Measurements from ENCODE around the gene CIB4.

Gene CIB4

DNA sequence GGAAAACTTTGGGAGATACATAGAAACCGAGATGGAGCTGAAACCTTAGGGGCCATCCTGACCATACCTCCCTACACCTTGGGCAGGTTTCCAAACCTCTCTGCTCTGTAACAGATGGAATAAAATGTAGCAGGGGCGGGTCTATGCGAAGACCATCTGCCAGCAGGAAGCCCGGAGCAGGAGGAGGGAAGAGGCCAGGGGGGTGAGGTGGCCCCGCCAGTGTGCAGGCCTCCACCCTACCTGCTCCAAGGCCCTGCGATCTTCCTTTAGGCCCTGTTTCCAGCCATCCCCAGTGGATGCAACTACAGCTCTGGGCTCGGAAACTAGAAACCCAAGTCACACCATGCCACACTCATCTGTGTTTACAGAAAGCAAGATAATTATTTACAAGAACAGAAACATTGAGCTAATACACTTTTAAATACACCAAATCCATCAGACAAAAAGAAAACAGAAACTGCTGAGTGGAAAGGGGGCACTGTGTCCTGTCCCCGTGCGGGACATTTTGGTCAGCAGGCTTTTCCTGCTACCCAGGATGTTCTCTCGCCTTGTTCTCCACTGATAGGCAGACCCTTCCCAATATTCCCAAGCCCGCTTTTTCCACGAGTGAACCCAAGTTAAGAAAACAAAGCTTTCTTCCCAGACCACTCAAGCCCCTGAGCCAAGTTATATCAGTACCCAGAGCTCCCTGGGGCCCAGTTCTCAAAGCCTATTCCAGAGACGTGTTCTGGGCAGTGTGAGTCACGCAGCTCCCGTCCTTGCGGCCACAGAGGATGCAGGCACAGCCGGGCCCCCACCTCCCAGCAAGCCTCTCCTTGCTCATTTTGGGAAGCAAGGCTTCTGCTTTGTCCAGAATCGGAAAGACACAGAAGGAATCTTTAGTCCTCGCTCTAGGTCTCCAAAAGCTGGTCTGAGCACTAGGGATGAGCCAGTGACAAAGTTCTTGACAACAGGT, 17.3 kb downstream of the CIB4 start:
- DNase-seq (ENCODE audit: low spot score) (peak; percentile 68), FAIRE-seq (peak; percentile 50)

DNA sequence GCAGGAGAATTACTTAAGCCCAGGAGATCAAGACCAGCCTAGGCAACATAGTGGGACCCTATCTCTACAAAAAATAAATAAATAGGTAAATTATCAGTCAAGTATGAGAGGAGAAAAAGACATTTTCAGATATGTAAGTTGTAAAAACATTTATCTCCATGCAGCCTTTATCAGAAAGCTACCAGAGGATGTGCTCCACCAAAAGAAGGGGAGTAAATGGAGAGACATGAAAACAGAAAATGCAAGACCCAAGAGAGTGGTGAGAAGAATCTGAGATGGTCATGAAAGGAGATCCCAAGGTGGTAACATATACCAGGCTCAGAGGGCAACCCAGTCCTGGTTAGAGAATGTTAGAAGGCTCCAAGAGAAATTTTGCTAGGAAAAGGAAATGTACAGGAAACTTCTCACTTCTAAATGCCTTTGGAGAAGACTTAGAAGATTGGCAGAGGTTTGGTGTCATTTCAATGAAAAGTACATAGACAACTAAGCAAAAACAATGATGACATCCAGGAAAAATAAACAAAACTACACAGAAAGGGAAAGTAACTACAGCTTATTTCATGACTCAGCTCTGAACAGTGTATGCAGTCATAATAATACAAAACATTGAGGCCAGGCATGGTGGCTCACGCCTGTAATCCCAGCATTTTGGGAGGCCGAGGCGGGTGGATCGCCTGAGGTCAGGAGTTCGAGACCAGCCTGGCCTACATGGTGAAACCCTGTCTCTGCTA, 19.5 kb downstream of the CIB4 start:
- DNase-seq (ENCODE audit: low spot score): no peak

DNA sequence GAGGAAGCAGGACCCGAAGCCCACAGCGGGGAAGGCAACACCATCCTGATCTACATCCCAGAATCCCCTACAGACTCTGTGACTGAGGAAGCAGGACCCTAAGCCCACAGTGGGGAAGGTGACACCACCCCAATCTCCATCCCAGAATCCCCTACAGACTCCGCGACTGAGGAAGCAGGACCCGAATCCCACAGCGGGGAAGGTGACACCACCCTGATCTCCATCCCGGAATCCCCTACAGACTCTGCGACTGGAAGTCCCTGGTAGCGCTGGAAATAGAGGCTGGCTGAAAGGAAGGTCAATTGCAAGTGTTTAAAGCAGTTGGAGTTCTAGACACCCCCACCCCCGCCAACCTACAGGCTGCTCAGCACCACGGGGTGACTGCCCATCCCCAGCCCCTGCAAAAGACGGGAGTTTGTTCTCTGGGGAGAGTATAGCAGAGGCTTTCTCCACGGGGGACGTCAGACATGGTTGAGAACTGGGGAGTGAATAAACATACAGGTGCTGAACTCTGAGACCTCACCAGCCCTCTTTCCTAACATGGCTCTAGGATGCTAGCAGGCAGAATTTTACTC, 21.0 kb downstream of the CIB4 start:
- DNase-seq (ENCODE audit: low spot score) (no peak), FAIRE-seq (no peak)

More for the DNA sequence above, 19.5 kb downstream of the CIB4 start:
- FAIRE-seq: no peak

DNA sequence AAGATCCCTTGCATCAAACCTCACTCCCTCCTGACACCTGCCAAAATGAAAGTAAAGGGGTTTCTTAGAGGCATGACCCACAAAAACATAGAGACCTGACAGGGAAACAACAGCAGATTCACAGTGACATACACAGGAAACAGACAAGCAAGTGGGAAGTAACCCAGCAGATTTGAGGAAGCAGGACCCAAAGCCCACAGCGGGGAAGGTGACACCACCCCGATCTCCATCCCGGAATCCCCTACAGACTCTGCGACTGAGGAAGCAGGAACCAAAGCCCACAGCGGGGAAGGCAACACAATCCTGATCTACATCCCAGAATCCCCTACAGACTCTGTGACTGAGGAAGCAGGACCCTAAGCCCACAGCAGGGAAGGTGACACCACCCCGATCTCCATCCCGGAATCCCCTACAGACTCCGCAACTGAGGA, 21.6 kb downstream of the CIB4 start:
- FAIRE-seq: no peak
- no peak for DNase-seq (ENCODE audit: low spot score)

DNA sequence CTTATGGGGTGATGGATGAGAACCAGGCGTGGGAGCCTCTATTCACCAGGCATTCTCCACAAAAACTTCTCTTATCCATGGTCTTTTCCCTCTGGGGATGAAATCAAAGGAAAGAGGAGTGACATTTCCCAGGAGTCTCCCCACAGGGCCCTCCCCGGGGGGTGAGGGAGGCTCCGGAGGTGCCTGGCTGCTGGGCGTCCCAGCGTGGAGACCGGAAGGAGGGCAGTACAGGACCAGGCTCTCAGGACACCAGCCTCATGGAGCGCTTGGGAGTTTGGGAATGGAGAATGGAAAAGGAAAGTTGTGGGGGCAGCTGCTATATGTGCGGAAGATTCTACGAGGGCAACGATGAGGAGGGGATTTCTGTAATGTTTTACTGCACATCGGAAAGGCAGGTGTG, 22.1 kb downstream of the CIB4 start:
- FAIRE-seq: no peak
- DNase-seq (ENCODE audit: low spot score): no peak

DNA sequence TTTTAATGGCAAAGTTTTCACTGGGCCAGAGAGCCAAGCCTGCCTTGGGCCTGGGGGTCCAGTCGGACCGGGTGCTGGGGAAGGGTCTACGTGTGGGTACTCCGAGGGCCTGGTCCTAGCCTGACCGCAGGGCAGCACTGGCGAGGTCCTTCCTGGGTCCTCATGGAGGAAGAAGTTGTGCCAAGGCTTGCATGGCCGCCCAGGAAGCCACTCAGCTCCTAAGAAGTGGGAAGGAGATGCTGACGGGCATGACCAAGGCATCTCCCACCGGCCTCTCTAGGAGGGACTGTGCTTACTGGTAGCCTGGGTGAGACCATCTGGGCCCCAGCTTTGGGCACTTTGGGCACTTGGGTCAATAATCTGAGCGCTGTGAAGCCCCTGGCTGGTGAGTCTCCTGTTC, 22.6 kb downstream of the CIB4 start:
- FAIRE-seq (no peak), DNase-seq (ENCODE audit: low spot score) (no peak)

DNA sequence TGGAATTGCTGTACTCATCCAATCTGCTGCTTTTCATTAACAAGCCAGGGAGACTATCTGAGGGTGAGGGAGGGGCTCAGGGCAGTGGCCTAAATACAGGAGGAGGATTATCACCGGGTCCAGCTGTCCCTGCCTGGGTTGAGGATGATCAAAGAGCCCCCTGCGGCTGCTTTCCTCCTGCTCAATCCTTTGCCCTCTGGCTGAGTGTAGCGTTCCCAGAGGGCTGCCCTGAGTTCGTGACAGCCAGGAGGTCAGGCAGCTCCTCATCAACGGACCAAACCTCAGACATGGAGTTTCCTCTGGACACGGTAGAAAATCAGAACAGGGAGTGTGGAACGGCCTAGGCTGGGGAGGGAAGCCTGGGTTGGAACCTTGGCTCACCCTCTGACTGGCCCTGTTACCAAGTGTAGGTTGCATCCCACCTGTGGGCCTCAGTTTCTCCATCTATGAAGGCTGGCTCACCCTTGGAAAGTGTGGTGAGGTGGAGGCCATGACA, 23.5 kb downstream of the CIB4 start:
- no peak for DNase-seq (ENCODE audit: low spot score)

DNA sequence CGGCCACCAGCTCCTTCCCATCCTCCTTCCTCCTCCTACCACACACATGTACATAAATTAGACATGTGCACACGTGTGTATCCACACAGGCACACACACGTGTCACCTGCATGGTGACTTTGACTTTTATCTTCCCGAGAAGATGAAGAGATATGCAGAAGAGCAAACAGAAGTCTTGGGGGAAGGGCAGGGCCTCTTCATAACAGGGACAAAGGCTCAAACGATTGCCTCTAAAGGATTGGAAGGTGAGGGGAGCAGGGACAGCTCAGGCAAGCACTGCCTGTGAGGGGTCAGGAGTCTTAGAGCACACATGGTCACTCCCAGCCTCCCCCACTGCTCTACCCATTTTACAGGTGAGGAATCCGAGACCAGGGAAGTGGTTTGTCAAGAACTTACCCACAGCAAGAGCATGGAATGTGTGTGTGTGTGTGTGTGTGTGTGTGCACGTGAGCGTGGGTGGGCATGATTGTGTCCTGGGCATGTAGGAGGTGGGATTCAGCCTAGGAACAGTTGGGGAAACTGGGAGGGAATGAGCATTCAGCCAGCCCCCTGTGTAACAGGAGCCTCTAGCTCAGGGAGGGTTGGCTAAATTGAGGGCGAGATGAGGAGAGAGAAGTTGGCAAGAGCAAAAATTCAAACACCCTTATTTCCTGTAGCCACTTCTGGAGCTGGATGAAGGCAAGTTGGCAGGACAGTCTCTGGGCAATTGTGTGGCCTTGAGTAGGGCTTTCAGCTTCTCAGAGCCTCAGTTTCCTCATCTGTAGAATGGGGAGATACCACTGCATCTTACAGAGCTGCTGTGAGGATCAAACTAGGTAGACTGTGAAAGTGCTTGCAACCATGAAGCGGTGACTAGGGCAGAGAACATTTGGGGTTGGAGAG, 24.2 kb downstream of the CIB4 start:
- peak; percentile 70 for FAIRE-seq
- DNase-seq (ENCODE audit: low spot score): no peak

More for the DNA sequence above, 23.5 kb downstream of the CIB4 start:
- FAIRE-seq: no peak

DNA sequence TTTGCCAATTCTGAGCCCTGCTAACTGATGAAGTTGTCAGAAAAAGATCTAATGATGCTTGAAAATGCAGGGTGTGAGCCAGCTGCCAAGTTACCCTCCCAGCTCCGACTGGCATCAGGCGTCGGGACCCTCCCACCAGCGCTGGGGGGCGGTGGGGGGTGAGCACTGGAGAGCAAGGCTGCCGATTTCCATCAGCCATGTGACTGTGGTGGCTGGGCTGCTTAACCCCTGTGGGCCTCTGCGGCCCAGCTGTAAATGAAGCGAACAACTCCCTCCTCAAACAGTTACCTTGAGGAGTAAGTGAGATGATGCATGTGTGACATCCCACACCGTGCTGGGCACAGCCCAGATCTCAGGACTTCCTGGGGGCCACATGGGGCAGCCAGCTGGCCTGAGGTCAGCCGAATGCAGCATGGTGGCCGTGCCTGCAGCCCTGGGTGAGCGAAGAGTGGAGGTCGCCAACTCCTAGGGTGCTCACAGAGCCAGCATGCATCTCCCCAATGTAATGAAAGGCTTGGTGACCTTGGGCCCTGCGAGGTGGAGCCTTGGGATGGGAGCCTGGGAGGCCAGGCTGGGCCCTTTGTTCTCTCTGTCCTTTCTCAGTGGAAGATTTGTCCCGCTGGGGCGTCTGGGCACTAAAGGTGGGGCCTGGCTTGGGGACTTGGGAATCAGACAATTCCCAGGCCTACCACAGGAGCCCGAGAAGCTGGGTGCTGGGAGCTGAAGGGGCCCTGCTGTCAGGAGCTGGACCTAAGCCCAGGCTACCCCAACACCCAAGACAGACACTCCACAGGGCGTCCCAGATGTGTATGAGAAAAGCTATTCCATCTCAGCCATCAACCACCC, 25.1 kb downstream of the CIB4 start:
- FAIRE-seq (peak; percentile 32), DNase-seq (ENCODE audit: low spot score) (no peak)

DNA sequence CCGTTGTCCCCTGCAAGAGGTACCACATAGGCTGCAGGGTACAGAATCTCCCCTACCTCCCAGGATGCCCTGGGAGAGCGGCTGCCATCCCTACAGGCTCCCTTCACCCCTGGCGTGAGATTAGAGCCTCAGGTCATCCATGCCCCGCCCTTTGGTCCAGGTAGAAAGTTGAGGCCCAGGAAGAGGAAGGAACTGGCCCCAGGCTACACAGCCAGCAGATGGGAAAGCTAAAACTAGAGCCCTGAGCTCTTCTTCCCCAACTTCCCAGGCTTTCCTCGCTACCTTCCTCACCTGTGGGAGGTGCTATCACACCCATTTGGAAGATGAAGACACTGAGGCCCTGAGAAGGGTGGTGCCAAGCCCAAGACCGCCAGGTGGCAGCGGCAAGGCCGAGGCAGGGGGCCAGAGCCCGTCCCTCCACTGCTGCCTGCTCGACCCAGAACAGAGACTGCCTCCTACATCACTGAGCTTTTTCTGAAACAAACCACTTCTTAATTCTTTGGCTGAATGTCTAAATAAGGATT, 25.8 kb downstream of the CIB4 start:
- DNase-seq (ENCODE audit: low spot score): no peak
- FAIRE-seq: no peak

DNA sequence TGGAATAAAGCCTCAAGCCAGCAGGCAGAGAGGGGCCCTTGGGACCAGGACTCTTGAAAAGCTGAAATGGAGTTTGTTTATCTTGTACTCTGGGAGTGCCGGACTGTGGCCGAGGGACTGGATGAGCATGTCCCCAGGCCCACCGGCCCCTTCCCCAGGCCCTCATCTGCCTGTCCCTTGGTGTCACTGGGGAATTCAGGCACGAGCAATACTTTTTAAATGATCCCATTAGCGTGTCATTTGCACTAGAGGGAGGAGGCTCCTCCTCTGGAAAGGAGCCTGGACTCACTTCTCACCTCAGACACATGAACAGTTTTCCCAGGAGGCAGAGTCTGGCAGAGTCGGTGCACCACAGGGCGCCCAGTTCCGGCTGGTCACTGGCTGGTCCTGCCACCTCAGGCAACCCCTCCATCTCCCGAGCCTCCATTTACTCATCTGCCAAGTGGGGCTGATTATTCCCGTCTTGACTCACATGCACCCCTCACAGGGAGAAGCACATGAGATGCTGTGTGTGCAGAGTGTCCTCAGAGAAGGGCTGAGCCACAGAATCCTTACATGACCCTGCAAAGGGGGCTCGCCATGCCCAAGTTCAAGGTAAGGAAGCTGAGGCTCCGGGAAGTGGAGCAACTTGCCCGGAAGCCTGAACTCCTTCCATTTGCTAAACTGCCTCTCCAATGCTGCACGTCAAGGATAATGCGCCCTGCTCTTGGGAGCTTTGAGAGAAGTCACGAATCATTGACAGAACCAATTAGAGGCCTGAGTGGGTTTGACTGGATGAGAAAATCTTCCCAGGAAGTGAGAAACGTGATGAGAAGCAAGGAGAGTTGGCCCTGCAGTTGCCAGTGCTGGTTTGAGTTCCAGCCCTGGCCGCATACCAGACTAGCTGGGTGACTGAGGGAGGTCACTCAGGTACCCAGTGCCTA, 26.7 kb downstream of the CIB4 start:
- no peak for FAIRE-seq
- DNase-seq (ENCODE audit: low spot score): no peak

DNA sequence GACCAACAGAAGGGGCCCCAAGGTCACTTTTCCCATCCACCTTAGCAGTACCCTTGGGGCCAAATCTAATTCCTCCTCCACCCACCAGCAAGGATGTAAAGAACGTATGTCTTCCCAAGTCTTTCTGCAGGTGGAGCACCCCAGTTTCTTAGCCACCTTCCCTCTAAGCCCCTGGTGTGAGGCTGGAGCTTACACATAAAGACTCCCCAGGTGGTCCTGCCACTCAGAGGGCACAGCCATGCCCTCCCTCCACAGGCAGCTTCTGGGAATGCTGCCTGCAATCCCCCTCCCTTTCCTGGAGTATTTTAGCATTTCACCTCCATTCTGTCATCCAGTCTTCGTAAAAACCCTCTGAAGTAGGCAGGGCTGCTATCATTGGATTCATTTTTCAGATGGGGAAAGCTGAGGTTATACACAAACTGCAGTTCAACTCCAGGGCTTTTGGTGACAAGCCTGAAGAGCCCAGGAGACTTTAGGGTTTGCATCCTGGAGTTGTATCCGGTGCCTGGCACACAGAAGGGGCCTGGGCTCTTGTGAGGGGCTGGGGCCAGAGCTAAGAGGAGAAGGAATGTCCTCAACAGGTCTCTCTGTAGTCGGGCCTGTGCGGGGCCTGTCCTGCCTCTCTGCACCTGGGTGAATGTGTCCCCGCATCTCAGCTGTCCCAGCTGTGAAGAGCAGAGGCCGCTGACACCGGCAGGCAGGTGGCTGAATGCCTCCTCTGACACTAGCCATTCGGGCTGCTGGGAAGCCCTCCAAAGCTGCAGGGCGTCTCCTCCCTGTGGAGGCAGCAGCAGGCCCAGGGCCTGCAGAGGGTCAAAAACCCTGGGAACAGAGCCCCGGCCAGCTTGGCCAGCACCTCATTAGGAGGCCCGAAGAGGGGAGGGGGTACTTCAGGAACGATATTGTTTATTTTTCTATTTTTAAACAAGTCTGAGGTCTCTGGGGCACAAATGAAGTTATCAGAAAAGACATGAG, 27.6 kb downstream of the CIB4 start:
- FAIRE-seq: no peak
- DNase-seq (ENCODE audit: low spot score): no peak

DNA sequence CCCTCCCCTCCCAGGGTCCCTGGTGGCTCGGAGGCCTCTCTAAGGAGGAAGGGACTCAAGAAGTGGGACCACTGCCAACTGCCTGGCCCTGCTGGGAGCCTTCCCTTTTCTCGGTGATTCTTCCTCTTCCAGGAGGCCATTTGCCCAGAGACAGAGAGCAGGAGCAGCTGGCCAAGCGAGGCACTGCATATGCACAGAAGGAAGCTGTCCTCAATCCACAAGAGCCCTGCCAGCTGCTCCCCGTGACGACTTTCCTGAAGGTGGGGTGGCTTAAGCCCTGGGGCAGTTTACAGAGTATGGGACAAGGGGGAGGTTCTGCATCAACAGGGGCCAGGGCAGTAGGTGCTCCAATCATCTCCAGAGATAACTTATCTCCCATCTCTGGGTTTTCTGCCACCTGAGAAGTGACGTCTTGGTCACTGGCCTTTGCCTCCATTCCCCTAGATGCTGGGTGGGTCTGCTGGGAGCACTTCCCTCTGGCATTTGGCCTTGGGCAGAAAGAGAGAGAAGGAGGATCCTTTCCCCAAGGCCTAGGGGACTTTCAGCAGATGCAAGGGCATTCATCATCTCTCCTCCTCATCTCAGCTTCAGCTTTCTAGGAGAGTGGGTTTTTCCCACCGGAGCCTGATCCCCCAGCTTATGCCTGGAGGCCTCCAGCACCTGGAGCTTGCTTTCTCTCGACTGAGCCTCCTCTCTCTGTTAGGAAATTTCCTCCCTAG, 28.5 kb downstream of the CIB4 start:
- no peak for DNase-seq (ENCODE audit: low spot score)
- FAIRE-seq: no peak

DNA sequence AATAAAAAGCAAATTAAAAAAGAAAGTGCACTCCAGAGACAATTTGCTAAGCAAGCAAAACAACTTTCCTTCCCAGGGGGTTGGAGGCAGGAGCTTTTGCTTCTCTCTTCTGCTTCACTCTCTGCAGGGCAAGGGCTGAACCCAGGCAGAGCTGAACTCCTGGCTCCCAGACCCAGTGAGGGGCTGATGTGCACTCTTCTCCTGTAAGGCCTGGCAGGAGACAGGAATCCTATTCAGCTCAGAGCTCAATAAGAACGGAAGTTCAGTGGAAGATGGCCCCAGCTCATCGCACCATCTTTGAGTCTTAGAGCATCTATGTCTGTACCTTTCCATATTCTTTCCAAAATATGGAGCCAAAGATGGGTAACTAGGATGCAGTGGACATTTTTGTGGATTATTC, 29.1 kb downstream of the CIB4 start:
- FAIRE-seq (no peak), DNase-seq (ENCODE audit: low spot score) (no peak)

DNA sequence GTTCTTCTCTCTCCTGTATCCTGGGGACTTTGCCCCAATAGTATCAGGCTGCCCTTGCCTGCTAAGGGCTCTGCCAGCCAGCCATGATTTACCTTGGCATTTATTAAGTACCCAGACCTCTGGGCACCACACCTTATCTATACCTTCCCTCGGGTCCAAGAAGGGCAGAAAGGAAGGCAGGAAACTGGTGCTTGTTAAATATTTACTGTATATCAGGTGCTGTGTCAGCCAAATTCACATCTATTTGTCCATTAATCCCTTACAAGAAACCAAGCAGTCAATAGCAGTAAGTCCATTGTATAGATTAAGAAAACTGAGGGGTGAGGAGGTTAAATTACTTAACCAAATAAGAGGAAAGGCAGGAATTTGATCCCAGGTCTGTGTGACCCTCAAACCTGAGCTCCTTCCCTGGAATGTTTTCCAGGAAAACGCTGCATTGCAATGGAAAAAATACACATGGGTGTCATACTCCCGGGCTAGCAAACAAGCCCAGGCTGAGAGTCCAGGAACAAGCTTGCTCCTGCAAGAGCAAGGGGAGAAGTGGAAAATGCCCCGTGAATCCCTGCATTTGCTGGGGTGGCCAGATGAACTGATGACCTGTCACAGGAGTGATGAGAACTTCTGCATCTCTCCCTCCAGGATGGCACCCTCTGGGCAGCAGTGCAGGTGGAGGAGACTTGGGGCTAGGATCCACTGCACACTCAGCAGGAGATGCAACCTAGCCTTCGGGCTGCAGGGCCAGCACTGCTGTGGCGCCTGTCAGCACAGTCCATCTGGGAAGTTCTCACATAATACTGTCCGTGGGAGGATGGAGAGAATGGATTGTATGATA, 30.4 kb downstream of the CIB4 start:
- DNase-seq (ENCODE audit: low spot score) (no peak), FAIRE-seq (no peak)

DNA sequence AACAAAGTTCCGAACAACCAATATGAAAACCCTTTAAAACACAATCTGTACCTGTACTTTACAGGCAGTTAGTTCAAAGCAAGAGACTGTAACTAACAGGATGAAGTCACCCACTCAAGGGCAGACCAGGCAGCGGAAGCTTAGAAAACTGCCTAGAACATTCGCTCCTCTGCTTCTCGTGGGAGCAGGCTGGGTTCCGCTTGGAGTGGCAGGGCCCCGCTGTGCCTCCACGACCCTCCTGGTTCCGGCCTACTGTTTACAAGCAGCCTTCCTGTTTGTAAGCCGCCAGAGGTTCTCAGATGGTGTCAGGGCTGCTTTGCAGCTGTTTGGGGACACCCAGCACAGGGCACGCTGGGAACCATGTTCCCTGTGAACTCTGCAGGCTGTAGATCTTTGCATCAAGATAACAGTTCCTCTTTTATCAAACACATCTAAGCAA, 31.3 kb downstream of the CIB4 start:
- FAIRE-seq (no peak), DNase-seq (ENCODE audit: low spot score) (no peak)

All from urothelium cell line (cell line).